C4-2B (cell line): ENCODE measurements around the gene QKI.

Experiments used
- ZFX ChIP-seq: fragments of 450-650 bp; IDR thresholded peaks from 2 replicates; pipeline ENCODE4 v1.6.1; 2017
- TF ChIP-seq, protein P1 (sequence below): fragments of 450-650 bp; conservative IDR thresholded peaks from 2 replicates; pipeline ENCODE4 v1.5.1; 2017; ENCODE audit warnings: mild to moderate bottlenecking

DNA sequence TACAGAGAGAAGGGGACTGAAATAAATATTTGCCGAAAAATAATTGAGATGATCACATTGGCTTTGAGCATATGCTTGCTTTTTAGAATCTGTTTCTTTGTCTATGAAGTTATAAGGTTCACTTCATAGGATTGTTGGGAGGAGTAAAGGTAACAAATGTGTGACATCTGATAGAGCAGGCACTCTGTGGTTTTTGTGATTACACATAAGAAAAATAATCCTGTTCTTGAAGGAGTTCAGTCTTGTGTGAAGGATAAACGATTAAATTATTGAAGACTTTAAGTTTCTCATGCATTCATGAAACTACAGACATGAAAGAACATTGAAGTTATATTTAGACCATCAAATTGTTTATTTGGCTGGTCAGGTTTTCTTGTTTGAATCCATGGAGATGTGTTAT lies 45.0 kb downstream of the QKI start:
- TF ChIP-seq, protein P1, sequence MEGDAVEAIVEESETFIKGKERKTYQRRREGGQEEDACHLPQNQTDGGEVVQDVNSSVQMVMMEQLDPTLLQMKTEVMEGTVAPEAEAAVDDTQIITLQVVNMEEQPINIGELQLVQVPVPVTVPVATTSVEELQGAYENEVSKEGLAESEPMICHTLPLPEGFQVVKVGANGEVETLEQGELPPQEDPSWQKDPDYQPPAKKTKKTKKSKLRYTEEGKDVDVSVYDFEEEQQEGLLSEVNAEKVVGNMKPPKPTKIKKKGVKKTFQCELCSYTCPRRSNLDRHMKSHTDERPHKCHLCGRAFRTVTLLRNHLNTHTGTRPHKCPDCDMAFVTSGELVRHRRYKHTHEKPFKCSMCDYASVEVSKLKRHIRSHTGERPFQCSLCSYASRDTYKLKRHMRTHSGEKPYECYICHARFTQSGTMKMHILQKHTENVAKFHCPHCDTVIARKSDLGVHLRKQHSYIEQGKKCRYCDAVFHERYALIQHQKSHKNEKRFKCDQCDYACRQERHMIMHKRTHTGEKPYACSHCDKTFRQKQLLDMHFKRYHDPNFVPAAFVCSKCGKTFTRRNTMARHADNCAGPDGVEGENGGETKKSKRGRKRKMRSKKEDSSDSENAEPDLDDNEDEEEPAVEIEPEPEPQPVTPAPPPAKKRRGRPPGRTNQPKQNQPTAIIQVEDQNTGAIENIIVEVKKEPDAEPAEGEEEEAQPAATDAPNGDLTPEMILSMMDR = no peak
- TF ChIP-seq ZFX = no peak
